ENCODE measurements around the gene GNG7.
A peak's percentile ranks its signal among the peaks of the same experiment; 100 is the strongest.

GNG7 gene

GRCh38 chr19:2556221-2557092 is 146.0 kb downstream of the GNG7 start:
- TF ChIP-seq CREB5 (CRISPR knock-in tag; IDR thresholded peaks at IDR 0.05; ENCODE audit: low read depth) = no peak
- no peak for TF ChIP-seq TCF4 (CRISPR knock-in tag; IDR thresholded peaks at IDR 0.05; ENCODE audit: borderline replicate concordance)
- TF ChIP-seq ZFP30 (CRISPR knock-in tag; IDR thresholded peaks at IDR 0.05) = no peak
- TF ChIP-seq BACH2 (CRISPR knock-in tag; IDR thresholded peaks at IDR 0.05; ENCODE audit: borderline replicate concordance) = no peak
- no peak for TF ChIP-seq ZNF8 (CRISPR knock-in tag; IDR thresholded peaks at IDR 0.05)
- TF ChIP-seq ZC3H10 (CRISPR knock-in tag; IDR thresholded peaks at IDR 0.05) = no peak
- TF ChIP-seq RARB (CRISPR knock-in tag; IDR thresholded peaks at IDR 0.05) = no peak
- TF ChIP-seq POU6F1 (CRISPR knock-in tag; IDR thresholded peaks at IDR 0.05; ENCODE audit: borderline replicate concordance, low read depth) = no peak
- TF ChIP-seq PPARA (CRISPR knock-in tag; IDR thresholded peaks at IDR 0.05; ENCODE audit: borderline replicate concordance) = no peak
- no peak for TF ChIP-seq CSDC2 (CRISPR knock-in tag; IDR thresholded peaks at IDR 0.05)
- TF ChIP-seq GLIS3 (CRISPR knock-in tag; IDR thresholded peaks at IDR 0.05) = no peak
- TF ChIP-seq CSRNP3 (CRISPR knock-in tag; IDR thresholded peaks at IDR 0.05) = no peak
- TF ChIP-seq OSR1 (CRISPR knock-in tag; IDR thresholded peaks at IDR 0.05) = no peak
- no peak for ATAC-seq

GRCh38 chr19:2555422-2556220 is 146.9 kb downstream of the GNG7 start:
- no peak for ATAC-seq
- no peak for TF ChIP-seq ARNTL (CRISPR knock-in tag; IDR thresholded peaks at IDR 0.05; ENCODE audit: borderline replicate concordance, low read depth)
- TF ChIP-seq CSDC2 (CRISPR knock-in tag; IDR thresholded peaks at IDR 0.05) = no peak
- TF ChIP-seq OSR1 (CRISPR knock-in tag; IDR thresholded peaks at IDR 0.05) = no peak
- TF ChIP-seq CREB5 (CRISPR knock-in tag; IDR thresholded peaks at IDR 0.05; ENCODE audit: low read depth) = no peak
- no peak for TF ChIP-seq TSHZ2 (CRISPR knock-in tag; IDR thresholded peaks at IDR 0.05)
- no peak for TF ChIP-seq ZFP30 (CRISPR knock-in tag; IDR thresholded peaks at IDR 0.05)
- no peak for TF ChIP-seq TCF4 (CRISPR knock-in tag; IDR thresholded peaks at IDR 0.05; ENCODE audit: borderline replicate concordance)

- ATAC-seq = peak; percentile 31; the same call in 1 of the 3 replicates
- TF ChIP-seq RARB (CRISPR knock-in tag; IDR thresholded peaks at IDR 0.05) (no peak), ZNF8 (CRISPR knock-in tag; IDR thresholded peaks at IDR 0.05) (no peak), CSDC2 (CRISPR knock-in tag; IDR thresholded peaks at IDR 0.05) (no peak), PATZ1 (CRISPR knock-in tag; IDR thresholded peaks at IDR 0.05; ENCODE audit: borderline replicate concordance) (no peak), ESRRG (CRISPR knock-in tag; IDR thresholded peaks at IDR 0.05) (no peak), PPARA (CRISPR knock-in tag; IDR thresholded peaks at IDR 0.05; ENCODE audit: borderline replicate concordance) (no peak), TSHZ2 (CRISPR knock-in tag; IDR thresholded peaks at IDR 0.05) (no peak), TOX (CRISPR knock-in tag; IDR thresholded peaks at IDR 0.05; ENCODE audit: borderline replicate concordance) (no peak), CREB5 (CRISPR knock-in tag; IDR thresholded peaks at IDR 0.05; ENCODE audit: low read depth) (no peak), ZNF70 (CRISPR knock-in tag; IDR thresholded peaks at IDR 0.05) (no peak), ZFP30 (CRISPR knock-in tag; IDR thresholded peaks at IDR 0.05) (no peak)
Observed at GRCh38 chr19:2554856-2555255, 147.6 kb downstream of the GNG7 start.
